Renal cortical epithelial cell (primary cell): ENCODE data around the gene HCFC1. TPM values are rescaled to one million over a fixed set of nuclear protein-coding genes. Genes with fewer than 3 reads are reported as not detected.

Experiments used
- DNase-seq: peaks from one replicate; pipeline ENCODE4 v3.0.0-alpha.2; 2011; ENCODE audit warnings: low read depth
- total RNA-seq: library from RNA; depleted of rRNA; stranded (reverse); fragments of >200 nt; gene quantifications from 2 replicates; pipeline ENCODE4 v1.2.3, GENCODE V29; 2014

Gene HCFC1
- total RNA-seq, 1 donor from 2014 or later, result 34.7 TPM

DNA sequence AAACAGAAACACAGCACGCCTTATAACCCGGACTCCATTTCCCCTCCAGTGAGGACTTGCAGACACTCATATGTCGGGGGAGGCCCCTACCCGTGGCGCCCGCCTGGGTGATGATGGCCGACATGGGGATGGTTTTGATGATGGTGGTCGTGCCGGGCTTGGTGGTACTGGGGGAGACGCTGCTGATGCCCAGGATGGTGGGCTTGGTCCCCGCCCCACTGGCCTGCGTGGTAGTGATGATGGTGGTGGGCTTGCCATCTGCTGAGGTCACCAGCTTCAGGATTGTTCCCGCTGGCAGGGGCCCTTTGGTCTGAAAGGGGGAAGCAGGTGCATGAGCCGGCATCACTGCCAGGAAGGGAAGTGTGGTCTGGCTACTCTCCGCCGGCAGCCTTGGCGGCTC is 14.4 kb downstream of the HCFC1 start:
- no peak for DNase-seq

DNA sequence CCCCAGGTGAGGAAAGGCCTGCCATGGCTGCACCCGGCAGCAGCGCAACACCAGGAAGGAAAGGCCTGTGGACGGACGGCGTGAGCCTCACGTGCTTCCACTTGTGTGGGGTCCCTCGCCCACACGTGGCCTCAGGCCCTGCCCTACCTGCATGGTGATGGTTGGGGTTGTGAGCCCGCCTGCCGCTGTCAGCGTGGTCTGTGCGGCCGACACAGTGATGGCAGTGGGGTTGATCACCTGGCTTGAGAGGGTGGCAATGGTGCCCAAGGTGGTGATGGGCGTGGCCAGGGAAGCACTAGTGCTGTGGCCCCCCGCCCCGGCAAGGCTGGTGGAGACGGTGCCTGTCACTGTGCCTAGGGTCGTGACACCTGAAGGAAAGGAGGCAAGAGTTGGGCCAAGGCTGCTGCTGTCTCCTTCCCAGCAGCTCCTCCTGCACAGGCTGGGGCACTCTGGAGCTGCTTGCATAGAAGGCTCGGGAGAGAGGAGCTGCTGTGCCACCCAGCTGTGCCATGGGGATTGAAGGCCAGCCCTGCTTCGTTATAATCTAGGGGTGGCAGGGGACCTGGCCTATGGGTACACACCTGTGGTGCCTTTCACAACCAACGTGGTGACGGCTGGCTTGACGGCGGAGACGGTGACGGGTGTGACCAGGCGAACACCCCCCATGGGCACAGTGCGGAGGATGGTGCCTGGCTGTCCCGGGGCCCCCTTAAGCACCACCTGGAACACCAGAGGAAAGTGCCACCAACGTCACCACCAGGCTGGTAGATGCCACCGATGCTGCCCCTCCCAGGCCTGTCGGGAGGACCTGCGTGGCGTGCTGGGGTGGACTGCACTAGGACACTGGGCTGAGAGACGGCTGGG is 15.3 kb downstream of the HCFC1 start:
- DNase-seq, result no peak

GRCh38 chrX:153955228-153955732 is 16.3 kb downstream of the HCFC1 start:
- no peak for DNase-seq

DNA sequence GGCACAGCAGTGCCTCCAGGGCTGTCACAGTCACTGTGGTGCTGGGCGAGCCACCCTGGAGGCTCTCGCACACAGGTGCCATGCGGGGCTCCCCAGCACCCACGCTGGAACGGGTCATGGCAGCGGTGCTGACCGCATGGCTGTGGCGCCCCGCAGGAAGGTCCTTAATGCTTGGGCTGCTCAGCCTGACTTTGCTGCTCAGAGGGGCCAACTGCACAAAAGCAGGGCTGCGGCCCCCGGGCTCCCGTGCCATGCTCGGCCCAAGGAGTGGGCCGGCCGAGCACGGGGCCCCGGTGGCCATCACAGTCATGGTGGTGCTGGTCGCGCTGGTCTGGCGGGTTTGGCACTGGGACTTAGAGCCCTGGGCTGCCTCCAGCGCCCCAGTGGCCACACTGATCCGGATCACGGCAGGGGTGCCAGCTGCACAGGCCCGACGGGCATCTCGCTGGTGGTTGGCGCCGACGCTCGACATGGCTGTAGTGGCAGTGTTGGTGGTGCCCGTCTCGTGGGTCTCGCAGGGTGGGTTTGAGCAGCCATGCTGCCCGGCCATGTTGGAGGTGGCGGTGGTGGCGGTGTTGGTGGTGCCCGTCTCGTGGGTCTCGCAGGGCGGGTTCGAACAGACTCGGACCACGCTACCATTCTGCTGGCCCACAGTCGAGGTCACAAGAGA is 16.9 kb downstream of the HCFC1 start:
- DNase-seq, result no peak

GRCh38 chrX:153953892-153954557 is 17.6 kb downstream of the HCFC1 start:
- no peak for DNase-seq

DNA sequence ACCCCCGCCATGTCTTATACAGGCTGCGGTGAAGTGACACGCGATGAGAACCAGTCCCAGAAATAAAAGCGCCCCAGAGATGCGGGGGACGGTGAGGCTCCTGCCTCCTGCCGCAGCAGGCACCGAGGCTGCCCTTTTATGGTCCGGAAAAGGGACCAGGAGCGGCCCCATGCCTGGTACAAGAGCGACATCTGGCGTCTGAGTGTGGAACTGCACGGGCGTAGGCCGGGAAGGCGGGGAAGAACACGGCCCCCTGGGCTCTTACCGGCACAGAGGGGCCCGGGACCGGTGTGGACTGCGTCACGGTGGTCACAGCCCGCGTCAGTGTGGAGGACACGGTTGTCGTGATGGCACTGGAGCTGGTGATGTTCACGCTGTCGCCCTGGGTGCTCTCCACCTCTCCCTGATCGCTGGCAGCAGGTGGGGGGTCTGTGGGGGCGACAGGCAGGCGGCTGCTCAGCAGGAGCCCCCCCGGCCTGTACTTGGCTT is 18.2 kb downstream of the HCFC1 start:
- no peak for DNase-seq

DNA sequence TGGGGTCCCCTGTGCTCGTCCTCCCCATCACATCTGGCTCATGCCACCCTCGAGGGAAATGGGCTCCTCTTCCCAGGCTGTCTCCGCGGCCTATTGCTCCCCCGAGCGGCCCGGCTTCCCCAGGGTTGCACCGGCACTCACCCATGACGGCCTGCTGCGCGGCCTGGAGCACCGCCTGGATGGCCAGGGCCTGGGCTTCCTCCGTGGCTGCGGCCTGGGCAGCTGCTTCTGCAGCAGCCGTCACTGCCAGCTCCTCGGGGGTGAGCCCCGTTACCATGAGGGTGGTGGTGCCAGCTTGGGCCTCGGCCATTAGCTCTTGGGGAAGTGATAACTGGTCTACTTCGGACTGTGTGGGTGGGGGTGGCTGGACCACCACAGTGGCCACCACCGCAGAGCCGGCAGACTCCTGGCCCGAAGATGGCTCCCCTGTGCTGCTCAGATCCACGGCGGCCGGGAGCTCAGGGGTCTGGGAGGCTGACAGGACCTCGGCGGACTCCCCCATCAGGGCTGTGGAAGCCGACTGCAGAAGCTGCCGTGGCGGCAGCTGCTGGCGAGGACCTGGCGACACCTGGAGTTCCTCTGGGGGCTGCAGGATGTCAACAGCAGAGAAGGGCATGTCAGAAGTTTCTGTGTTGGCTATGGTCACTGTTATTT is 19.1 kb downstream of the HCFC1 start:
- no peak for DNase-seq

GRCh38 chrX:153951683-153952372 is 19.8 kb downstream of the HCFC1 start:
- DNase-seq, result no peak

DNA sequence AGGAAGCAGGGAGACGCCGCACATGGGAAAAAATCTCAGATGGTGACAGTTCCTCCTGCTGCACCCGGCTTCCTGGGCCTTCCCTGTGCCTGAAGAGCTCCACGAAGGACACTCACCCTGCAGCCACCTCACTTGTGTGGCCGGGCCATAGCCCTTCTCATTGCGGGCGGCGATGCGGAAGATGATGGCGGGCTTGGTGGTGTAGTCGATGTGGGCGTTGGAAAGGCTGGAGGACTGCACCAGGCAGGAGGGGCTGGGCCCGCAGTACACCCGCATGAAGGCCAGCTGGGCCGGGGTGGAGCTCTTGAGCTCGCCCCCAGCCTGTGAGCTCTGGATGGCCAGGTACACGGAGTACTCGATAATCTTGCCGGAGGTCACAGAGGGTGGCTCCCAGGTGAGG is 21.5 kb downstream of the HCFC1 start:
- DNase-seq, result no peak

- DNase-seq, result no peak
Observed at GRCh38 chrX:153948847-153949805, 22.5 kb downstream of the HCFC1 start.

GRCh38 chrX:153948002-153948466 is 23.6 kb downstream of the HCFC1 start:
- no peak for DNase-seq

DNA sequence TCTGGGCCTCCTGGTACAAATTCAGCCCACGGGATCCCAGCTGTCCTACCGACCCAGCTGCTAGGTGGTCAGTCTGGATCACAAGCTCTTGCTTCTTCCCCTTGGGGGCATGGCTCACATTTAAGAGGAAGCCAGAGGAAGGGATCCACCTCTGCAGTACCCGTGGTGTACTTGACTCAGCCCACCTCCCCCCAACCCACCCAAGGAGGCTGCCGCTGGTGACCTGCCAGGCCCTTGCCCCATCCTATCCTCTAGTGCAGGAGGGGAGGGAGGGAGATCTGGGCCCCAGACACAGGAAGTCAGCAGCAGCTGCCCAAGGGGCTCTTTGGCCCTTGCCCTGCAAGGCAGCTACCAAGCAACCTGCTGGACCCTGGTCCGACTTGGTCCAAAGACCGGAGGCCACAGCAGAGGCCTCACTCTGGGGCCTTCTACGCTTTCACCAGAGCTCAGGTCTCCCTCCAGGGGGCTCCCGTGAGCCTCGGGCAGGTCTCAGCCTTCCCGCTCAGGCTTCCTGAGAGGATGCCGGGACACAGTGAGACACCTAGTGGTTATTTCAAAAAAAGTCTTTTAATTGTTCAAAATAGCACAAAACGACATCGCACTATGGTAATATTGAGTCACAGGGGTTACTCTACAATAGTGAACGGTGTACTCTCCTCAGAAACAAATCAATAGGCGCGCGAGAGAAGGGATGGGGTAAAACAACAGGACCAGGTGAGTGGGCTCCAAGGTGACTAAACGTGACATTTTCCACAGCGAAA is 24.4 kb downstream of the HCFC1 start:
- DNase-seq, result peak; percentile 69

- no peak for DNase-seq
Observed at GRCh38 chrX:153945956-153946943, 25.4 kb downstream of the HCFC1 start.

GRCh38 chrX:153944800-153945150 is 26.8 kb downstream of the HCFC1 start:
- no peak for DNase-seq

DNA sequence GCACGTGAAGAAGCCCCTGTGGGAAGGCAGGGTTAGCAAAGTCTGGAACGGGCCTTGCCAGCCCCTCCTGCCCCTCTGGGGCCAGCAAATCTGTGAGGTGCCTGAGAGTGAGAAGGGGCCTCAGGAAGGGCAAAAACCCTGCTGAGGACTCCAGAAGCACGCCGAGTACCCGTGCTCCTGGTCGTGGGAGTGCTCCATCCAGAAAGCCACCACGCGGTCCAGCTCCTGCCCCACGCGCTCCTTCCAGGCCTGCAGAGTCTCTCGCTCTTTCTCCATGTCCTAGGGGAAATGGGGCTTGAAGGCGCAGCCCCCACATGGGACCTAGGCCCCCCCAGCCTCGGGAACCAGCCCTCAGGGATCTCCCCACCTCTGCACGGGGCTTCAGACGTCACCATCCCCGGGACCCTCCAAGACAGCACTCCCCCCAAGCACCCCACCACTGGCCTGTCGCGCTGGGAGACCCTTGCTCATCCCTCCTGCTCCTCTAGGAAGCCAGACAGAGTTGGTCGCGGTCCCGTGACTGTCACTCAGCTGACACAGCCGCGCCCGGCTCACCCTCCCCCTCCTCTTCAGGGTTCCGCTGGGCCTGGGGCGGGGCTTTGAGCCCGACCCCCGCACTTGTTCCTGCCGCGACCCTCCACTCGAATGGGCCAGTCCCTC is 27.3 kb downstream of the HCFC1 start, which contains the start of gene RENBP:
Gene RENBP (minus strand): TSS at position 504 of the 660 bp plus-strand sequence. CDS start 33 bp downstream, at position 471.
- DNase-seq, result no peak

- no peak for DNase-seq
Observed at GRCh38 chrX:153941336-153942252, 30.0 kb downstream of the HCFC1 start.
